NCI-H1694 (cell line): ENCODE measurements around the gene DRD5.
"Not testable (repeated sequence)": the region's sequence is repeated elsewhere in the genome, so short reads cannot be mapped to it uniquely, and the experiment has no call there.

Experiments
- DNase-seq: peaks from one replicate; lab custom pipeline; 2025; lab: John Stamatoyannopoulos, UW

DRD5 gene

GRCh38 chr4:9781343-9782135 lies at the start of gene DRD5:
Gene DRD5 (plus strand): TSS chr4:9781634. CDS start chr4:9782030, 396 bp downstream.
- no peak for DNase-seq

DNA sequence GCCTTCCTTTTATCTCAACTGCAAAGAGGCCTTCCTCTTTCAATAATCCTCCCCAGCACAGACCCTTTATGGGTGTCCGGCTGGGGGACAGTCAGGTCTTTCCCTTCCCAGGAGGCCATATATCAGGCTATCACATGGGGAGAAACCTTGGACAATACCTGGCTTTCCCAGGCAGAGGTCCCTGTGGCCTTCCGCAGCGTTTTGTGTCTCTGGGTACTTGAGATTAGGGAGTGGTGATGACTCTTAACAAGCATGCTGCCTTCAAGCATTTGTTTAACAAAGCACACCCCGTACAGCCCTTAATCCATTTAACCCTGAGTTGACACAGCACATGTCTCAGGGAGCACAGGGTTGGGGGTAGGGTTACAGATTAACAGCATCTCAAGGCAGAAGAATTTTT lies 49.2 kb upstream of the DRD5 start:
- DNase-seq = not testable (repeated sequence)

DNA sequence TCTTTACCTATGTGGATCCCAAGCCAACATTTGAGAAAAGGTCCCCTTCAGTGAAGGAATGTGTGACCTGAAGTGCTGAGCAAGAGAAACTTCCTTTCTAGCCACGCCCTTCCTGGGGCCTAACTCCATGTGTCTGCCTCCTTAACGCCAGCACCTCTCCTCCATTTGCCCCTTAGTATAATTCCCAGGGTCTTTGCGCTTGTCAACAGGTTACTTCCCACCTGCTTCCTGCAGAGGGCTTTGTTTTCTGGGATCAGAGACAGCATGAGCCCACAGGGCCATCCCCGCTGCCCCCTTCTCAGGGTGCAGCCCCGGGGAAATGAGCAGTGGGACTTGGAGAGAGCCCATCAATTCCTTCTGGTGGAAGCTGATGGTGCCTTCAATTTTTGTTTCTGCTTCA lies 45.9 kb upstream of the DRD5 start:
- no peak for DNase-seq

GRCh38 chr4:9737280-9737679 lies 44.2 kb upstream of the DRD5 start:
- not testable (repeated sequence) for DNase-seq

DNA sequence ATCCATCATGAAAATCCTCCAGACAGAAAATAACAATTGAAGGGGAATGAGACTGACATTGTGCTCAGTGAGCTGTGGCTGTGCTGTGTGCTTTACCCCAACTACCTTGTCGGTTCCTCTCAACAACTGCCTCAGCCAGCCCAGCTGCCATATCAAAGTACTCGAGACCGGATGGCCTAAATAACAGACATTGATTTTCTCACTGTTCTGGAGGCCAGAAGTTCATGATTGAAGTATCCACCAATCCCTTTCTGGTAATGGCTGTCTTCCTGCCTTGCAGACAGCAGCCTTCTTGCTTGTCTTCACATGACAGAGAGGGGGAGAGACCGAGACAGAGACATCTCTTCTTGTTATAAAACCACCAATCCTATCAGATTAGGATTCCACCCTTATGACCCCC lies 37.6 kb upstream of the DRD5 start:
- DNase-seq = not testable (repeated sequence)

DNA sequence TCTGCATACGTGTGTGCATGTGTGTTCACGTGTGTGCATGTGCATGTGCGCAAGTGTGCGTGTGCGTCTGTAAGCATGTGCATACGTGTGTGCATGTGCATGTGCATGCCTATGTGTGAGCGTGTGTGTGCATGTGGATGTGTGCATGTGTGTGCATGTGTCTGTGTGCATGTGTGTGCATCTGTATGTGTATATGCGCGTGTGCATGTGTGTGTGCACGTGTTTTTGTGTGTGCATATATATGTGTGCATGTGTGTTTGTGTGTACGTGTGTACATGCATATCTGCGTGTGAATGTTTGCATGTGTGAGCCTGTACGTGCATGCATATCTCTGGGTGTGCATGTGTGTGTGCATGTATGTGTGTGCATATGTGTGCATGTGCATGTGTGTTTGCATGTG lies 35.7 kb upstream of the DRD5 start:
- DNase-seq = no peak

- DNase-seq = no peak
Observed at GRCh38 chr4:9758641-9759317, 22.7 kb upstream of the DRD5 start.

DNA sequence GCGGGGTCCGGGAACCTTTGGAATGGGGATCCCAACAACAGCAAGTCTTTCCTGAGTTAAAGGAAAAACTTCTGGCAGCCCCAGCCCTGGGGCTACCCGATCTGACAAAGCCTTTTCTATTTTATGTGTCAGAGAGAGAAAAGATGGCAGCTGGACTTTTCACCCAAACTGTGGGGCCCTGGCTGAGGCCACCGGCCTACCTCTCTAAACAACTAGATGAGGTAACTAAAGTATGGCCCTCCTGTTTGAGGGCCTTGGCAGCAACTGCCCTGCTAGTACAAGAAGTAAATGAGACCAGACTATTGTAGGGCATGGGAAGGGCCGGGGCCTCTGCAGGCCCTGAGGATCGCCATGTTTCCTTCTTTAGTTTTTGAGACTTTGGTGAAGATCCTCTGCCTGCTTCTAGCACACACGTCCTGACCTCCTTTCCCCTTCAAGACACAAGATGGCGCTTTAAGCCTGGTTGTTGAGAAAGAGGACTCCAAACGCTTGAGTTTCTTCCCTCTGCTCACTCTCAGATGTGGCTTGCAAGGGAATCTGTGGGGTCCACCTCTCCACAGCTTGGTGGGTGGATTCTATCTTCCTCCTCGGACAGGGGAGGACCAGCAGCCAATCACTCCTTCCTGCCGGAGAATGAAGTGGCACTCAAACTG lies 18.5 kb upstream of the DRD5 start:
- DNase-seq = peak; percentile 60

DNA sequence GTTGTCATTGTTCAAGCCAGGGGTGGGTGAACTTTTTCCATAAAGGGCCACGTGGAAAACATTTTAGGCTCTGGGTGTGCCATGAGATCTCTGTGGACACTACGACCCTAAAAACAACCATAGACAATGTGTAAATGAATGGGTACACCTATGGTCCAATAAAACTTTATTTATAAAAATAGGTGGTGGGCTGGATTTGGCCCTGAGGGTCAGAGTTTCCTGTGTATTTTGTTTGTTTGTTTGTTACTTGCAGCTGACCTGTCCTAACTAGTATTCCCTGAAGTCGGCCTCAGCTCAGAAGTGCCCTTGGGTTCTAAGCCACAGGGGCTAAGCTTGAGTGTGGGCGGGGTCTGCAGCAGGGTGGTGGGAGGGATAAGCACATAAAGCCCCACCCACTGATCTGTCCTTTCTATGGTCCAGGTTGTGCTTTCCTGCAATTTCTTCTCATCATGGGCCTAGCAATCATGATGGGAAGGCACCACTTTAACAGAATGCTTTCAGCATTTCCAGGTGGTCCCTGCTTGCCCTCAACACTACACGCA lies 17.2 kb upstream of the DRD5 start:
- DNase-seq = no peak

GRCh38 chr4:9765091-9765490 lies 16.3 kb upstream of the DRD5 start:
- no peak for DNase-seq

GRCh38 chr4:9769321-9769720 lies 12.1 kb upstream of the DRD5 start:
- no peak for DNase-seq

DNA sequence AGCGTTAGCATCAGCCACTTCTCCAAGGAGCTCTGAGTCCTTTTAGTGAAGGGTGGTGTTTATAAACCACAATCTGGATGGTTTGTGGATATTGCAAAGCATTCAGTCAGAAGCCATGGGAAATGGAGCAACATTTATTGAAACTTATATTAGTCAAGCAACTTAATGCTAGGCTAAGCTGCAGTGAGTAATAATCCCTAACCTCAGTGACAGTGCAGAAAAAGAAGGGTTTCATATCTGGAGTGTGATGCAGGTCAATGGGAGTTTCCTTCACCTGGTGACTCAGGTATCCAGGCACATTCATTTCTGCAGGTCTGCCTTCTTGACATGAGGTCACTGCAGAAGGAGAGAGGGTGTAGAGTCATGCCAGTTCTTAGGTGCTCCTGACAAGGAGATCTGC lies 10.4 kb upstream of the DRD5 start:
- DNase-seq = no peak

DNA sequence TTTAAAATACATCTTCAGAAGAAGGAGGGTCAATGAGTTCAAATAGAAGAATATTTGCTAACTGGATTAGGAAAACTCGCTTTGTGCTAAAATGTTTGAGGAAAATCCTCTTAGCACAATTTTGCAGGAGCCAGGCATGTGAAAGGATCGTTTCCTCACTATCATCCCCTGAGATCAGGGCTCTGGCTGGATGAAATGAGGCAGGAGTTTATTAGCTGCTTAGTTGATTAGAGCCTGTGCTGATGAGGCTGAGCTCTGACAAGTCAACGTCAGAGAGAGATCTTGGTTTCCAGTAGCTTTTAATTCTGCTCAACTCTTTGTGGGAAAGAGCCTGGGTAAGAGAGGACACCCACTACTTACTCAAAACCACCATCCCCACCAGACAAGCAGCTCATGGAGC lies 8.0 kb upstream of the DRD5 start:
- DNase-seq = no peak

DNA sequence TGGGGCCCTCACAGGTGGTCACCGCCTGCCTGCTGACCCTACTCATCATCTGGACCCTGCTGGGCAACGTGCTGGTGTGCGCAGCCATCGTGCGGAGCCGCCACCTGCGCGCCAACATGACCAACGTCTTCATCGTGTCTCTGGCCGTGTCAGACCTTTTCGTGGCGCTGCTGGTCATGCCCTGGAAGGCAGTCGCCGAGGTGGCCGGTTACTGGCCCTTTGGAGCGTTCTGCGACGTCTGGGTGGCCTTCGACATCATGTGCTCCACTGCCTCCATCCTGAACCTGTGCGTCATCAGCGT lies 652 bp downstream of the DRD5 start:
- no peak for DNase-seq

GRCh38 chr4:9785891-9786290 lies 4.5 kb downstream of the DRD5 start:
- not testable (repeated sequence) for DNase-seq

DNA sequence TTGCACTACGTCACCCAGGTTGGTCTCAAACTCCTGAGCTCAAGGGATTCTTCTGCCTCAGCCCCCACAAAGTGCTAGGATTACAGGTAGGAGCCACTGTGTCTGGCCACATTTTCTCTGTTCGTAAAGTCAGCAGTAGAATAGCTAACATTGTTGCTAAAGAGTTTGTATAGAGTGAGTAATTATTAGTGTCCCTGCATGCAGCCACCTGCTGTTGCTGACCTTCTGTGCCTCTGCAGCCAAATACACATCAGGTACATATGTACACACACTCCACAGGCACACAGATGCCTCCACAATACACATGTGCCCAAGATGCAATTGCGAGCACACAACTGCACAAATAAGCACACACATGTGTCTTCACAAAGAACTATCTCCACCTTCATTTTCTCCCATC lies 10.9 kb downstream of the DRD5 start:
- no peak for DNase-seq

DNA sequence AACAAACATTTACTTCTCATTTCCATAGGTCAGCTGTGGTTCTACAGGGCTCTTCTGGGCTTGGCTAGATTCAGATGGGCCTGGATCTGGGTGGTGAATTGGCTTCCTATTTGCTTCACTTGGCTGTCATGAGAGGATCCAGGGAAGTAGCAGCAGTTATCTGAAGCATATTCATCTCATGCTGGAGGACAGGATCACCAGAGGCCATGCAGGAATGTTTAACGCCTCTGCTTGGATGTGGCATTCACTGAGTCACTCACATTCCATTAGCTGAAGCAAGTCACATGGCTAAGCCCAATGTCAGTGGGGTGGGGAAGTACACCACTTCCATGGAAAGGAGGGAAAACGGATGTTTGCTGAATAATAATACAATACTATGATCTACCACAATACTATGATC lies 15.2 kb downstream of the DRD5 start:
- not testable (repeated sequence) for DNase-seq

DNA sequence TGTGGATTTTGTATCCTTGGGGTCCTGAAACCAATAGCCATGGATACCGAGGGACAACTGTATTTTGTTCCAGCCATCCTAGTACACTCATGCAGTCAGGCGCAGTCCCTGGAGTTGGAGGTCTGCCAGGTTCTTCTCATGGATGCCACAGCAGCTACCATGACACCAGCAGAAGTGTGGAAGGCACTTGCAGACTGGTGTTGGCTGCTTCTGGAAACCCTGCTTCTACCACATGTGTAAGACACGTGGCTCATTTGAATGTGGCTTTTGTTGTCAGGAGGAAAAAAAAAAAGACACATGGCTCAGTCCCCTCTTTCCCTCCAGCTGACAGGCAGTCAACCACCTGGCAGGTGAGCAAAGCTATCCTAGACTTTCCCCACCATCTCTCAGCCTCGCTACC lies 19.4 kb downstream of the DRD5 start:
- DNase-seq = no peak

- no peak for DNase-seq
Observed at GRCh38 chr4:9804918-9805317, 23.5 kb downstream of the DRD5 start.

GRCh38 chr4:9808077-9808476 lies 26.6 kb downstream of the DRD5 start:
- no peak for DNase-seq

GRCh38 chr4:9811806-9812205 lies 30.4 kb downstream of the DRD5 start:
- no peak for DNase-seq

GRCh38 chr4:9812501-9813340 lies 31.3 kb downstream of the DRD5 start:
- DNase-seq = no peak
